ENCODE results near the gene CACNG3. TPM values are rescaled to one million over a fixed set of nuclear protein-coding genes. Genes with fewer than 3 reads are reported as not detected.
"Not testable (repeated sequence)": the region's sequence is repeated elsewhere in the genome, so short reads cannot be mapped to it uniquely, and the experiment has no call there.

The CACNG3 gene
- polyA plus RNA-seq, 1 donor from 2014 or later, result not detected

DNA sequence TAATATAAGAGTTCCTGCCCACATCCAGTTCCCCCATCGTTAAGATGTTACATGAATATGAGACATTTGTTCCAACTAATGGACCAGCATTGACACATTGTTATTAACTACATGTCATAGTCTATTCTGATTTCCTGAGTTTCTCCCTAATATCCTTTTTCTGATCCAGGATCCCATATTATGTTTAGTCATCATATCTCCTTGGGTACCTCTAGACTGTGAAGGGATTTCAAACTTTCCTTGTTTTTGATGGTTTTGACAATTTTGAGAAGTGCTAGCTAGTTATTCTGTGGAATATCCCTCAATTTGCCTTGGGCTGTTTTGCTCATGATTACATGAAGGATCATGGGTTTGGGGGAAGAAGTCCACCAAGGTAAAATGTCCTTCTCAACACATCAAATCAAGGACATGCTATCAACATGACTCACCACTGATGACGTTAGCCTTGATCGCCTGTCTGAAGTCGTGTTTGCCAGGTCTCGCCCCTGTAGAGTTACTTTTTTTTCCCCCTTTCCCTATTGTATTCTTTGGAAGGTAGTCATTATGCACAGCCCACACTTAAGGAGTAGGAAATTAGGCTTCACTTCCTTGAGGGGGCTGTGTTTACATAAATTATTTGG lies 42.5 kb downstream of the CACNG3 start:
- H3K9ac ChIP-seq (ENCODE audit: low read length), result no peak overlapping the region
- no peak overlapping the region for H3K4me2 ChIP-seq (ENCODE audit: low read length)
- no peak overlapping the region for H3K4me3 ChIP-seq (ENCODE audit: low read length)
- no peaks in the 10 kb centered on the region for H3F3A ChIP-seq (ENCODE audit: insufficient read depth, low read length, poor library complexity, severe bottlenecking)
- H3K9me3 ChIP-seq (ENCODE audit: low read length), result peaks cover 5% of the 10 kb centered on the region
- no peaks in the 10 kb centered on the region for H3K36me3 ChIP-seq (ENCODE audit: insufficient read depth, low read length)
- H3K79me2 ChIP-seq (replicated peaks; ENCODE audit: insufficient read depth, low read length), result no peaks in the 10 kb centered on the region
- H4K20me1 ChIP-seq (ENCODE audit: insufficient read depth), result no peaks in the 10 kb centered on the region
- no peaks in the 10 kb centered on the region for H3K9me2 ChIP-seq (ENCODE audit: insufficient read depth, low read length)
- H3K27me3 ChIP-seq (ENCODE audit: insufficient read depth, low read depth, low read length), result no peaks in the 10 kb centered on the region
- no peak overlapping the region for H2AFZ ChIP-seq (ENCODE audit: low read depth, low read length)
- TF ChIP-seq EP300 (conservative IDR thresholded peaks at IDR 0.05; ENCODE audit: poor library complexity, severe bottlenecking), result no peak
- no peak for TF ChIP-seq POLR2AphosphoS5 (IDR thresholded peaks at IDR 0.05)
- no peak for TF ChIP-seq EZH2 (IDR thresholded peaks at IDR 0.05; ENCODE audit: borderline replicate concordance, insufficient read depth, low read length, poor library complexity, severe bottlenecking)
- TF ChIP-seq TAF1 (IDR thresholded peaks at IDR 0.05; ENCODE audit: low read depth), result no peak
- TF ChIP-seq SMC3 (conservative IDR thresholded peaks at IDR 0.05; ENCODE audit: poor library complexity), result no peak
- no peak for TF ChIP-seq MXI1 (conservative IDR thresholded peaks at IDR 0.05; ENCODE audit: poor library complexity, severe bottlenecking)
- TF ChIP-seq, protein P1, sequence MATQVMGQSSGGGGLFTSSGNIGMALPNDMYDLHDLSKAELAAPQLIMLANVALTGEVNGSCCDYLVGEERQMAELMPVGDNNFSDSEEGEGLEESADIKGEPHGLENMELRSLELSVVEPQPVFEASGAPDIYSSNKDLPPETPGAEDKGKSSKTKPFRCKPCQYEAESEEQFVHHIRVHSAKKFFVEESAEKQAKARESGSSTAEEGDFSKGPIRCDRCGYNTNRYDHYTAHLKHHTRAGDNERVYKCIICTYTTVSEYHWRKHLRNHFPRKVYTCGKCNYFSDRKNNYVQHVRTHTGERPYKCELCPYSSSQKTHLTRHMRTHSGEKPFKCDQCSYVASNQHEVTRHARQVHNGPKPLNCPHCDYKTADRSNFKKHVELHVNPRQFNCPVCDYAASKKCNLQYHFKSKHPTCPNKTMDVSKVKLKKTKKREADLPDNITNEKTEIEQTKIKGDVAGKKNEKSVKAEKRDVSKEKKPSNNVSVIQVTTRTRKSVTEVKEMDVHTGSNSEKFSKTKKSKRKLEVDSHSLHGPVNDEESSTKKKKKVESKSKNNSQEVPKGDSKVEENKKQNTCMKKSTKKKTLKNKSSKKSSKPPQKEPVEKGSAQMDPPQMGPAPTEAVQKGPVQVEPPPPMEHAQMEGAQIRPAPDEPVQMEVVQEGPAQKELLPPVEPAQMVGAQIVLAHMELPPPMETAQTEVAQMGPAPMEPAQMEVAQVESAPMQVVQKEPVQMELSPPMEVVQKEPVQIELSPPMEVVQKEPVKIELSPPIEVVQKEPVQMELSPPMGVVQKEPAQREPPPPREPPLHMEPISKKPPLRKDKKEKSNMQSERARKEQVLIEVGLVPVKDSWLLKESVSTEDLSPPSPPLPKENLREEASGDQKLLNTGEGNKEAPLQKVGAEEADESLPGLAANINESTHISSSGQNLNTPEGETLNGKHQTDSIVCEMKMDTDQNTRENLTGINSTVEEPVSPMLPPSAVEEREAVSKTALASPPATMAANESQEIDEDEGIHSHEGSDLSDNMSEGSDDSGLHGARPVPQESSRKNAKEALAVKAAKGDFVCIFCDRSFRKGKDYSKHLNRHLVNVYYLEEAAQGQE (IDR thresholded peaks at IDR 0.05; ENCODE audit: borderline replicate concordance), result no peak
- TF ChIP-seq, protein P2, sequence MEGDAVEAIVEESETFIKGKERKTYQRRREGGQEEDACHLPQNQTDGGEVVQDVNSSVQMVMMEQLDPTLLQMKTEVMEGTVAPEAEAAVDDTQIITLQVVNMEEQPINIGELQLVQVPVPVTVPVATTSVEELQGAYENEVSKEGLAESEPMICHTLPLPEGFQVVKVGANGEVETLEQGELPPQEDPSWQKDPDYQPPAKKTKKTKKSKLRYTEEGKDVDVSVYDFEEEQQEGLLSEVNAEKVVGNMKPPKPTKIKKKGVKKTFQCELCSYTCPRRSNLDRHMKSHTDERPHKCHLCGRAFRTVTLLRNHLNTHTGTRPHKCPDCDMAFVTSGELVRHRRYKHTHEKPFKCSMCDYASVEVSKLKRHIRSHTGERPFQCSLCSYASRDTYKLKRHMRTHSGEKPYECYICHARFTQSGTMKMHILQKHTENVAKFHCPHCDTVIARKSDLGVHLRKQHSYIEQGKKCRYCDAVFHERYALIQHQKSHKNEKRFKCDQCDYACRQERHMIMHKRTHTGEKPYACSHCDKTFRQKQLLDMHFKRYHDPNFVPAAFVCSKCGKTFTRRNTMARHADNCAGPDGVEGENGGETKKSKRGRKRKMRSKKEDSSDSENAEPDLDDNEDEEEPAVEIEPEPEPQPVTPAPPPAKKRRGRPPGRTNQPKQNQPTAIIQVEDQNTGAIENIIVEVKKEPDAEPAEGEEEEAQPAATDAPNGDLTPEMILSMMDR (IDR thresholded peaks at IDR 0.05; ENCODE audit: poor library complexity, severe bottlenecking), result no peak
- no peak for TF ChIP-seq RAD21 (conservative IDR thresholded peaks at IDR 0.05)
- H3K27ac ChIP-seq (ENCODE audit: low read length), result no peak overlapping the region

DNA sequence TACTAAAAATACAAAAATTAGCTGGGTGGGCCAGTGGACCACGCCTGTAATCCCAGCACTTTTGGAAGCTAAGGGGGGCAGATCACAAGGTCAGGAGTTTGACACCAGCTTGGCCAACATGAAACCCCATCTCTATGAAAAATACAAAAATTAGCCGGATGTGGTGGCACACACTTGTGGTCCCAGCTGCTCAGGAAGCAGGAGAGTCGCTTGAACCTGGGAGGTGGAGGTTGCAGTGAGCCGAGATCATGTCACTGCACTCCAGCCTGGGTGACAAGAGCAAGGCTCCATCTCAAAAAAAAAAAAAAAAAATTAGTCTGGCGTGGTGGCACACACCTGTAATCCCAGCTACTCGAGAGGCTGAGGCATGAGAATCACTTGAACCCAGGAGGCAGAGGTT lies 44.6 kb downstream of the CACNG3 start:
- H2AFZ ChIP-seq (ENCODE audit: low read depth, low read length); H3K9me2 ChIP-seq (ENCODE audit: insufficient read depth, low read length); H3K27ac ChIP-seq (ENCODE audit: low read length); H3K4me2 ChIP-seq (ENCODE audit: low read length); H4K20me1 ChIP-seq (ENCODE audit: insufficient read depth); H3K36me3 ChIP-seq (ENCODE audit: insufficient read depth, low read length); H3F3A ChIP-seq (ENCODE audit: insufficient read depth, low read length, poor library complexity, severe bottlenecking); H3K9me3 ChIP-seq (ENCODE audit: low read length); H3K27me3 ChIP-seq (ENCODE audit: insufficient read depth, low read depth, low read length); H3K4me3 ChIP-seq (ENCODE audit: low read length); H3K79me2 ChIP-seq (replicated peaks; ENCODE audit: insufficient read depth, low read length); H3K9ac ChIP-seq (ENCODE audit: low read length): not testable (repeated sequence)

DNA sequence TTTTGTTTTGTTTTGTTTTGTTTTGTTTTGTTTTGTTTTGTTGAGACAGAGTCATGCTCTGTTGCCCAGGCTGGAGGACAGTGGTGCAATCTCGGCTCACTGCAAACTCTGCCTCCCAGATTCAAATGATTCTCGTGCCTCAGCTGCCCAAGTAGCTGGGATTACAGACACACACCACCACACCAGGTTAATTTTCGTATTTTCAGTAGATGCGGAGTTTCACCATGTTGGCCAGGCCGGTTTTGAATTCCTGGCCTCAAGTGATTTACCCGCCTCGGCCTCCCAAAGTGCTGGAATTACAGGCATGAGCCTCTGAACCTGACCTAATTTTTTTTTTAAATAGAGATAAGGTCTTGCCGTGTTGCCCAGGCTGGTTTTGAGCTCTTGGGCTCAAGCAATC lies 46.5 kb downstream of the CACNG3 start:
- Histone ChIP-seq H3K9me2 (ENCODE audit: insufficient read depth, low read length) (no peaks in the 10 kb centered on the region), H3K4me3 (ENCODE audit: low read length) (no peak overlapping the region), H3F3A (ENCODE audit: insufficient read depth, low read length, poor library complexity, severe bottlenecking) (no peaks in the 10 kb centered on the region), H4K20me1 (ENCODE audit: insufficient read depth) (no peaks in the 10 kb centered on the region), H3K4me2 (ENCODE audit: low read length) (no peak overlapping the region), H3K79me2 (replicated peaks; ENCODE audit: insufficient read depth, low read length) (no peaks in the 10 kb centered on the region), H3K9ac (ENCODE audit: low read length) (no peak overlapping the region), H2AFZ (ENCODE audit: low read depth, low read length) (no peak overlapping the region), H3K36me3 (ENCODE audit: insufficient read depth, low read length) (no peaks in the 10 kb centered on the region), H3K27ac (ENCODE audit: low read length) (no peak overlapping the region), H3K27me3 (ENCODE audit: insufficient read depth, low read depth, low read length) (peaks cover 4% of the 10 kb centered on the region), H3K9me3 (ENCODE audit: low read length) (peaks cover 5% of the 10 kb centered on the region)
- TF ChIP-seq SMC3 (conservative IDR thresholded peaks at IDR 0.05; ENCODE audit: poor library complexity), result no peak
- no peak for TF ChIP-seq EP300 (conservative IDR thresholded peaks at IDR 0.05; ENCODE audit: poor library complexity, severe bottlenecking)
- TF ChIP-seq POLR2AphosphoS5 (IDR thresholded peaks at IDR 0.05), result no peak
- TF ChIP-seq, protein P1 (IDR thresholded peaks at IDR 0.05; ENCODE audit: borderline replicate concordance), result no peak
- TF ChIP-seq, protein P2 (IDR thresholded peaks at IDR 0.05; ENCODE audit: poor library complexity, severe bottlenecking), result no peak
- TF ChIP-seq MXI1 (conservative IDR thresholded peaks at IDR 0.05; ENCODE audit: poor library complexity, severe bottlenecking), result no peak
- TF ChIP-seq RAD21 (conservative IDR thresholded peaks at IDR 0.05), result no peak
- no peak for TF ChIP-seq EZH2 (IDR thresholded peaks at IDR 0.05; ENCODE audit: borderline replicate concordance, insufficient read depth, low read length, poor library complexity, severe bottlenecking)
- TF ChIP-seq TAF1 (IDR thresholded peaks at IDR 0.05; ENCODE audit: low read depth), result no peak

All from neural cell (in vitro differentiated cells).